Aorta (tissue), 5 donors: ENCODE measurements around the gene ZMYND10. TPM values are rescaled to one million over a fixed set of nuclear protein-coding genes. Genes with fewer than 3 reads are reported as not detected.

ENCODE experiments used
- ATAC-seq: fragments of 200-7000 bp; cut with Tn5 transposase; one replicate; pipeline ENCODE4 v1.9.1; 2022; ENCODE audit warnings: moderate library complexity; ENCODE audit not compliant: low FRiP score
- DNase-seq, 2 donors: peaks; one replicate each; pipeline ENCODE4 v3.0.0-alpha.2; 2020
- H3K27ac ChIP-seq, 2 donors: one replicate each; pipeline ENCODE4 v1.5.1; 2013; ENCODE audit warnings: low read length in 2 of 2, mild to moderate bottlenecking in 2 of 2, moderate library complexity in 2 of 2, control low read depth in 1 of 2, inconsistent platforms in 1 of 2, low read depth in 1 of 2
- H3K27me3 ChIP-seq, 2 donors: one replicate each; pipeline ENCODE4 v1.6.1; 2013; ENCODE audit warnings: control low read depth in 1 of 2, low read length in 1 of 2, mild to moderate bottlenecking in 1 of 2, moderate library complexity in 1 of 2; ENCODE audit not compliant: insufficient read depth in 2 of 2, control insufficient read depth in 1 of 2
- H3K36me3 ChIP-seq, 2 donors: one replicate each; pipeline ENCODE4 v1.6.1; 2013; ENCODE audit warnings: control low read depth in 1 of 2, low read length in 1 of 2, mild to moderate bottlenecking in 1 of 2; ENCODE audit not compliant: insufficient read depth in 2 of 2, control insufficient read depth in 1 of 2
- H3K4me1 ChIP-seq, 2 donors: one replicate each; pipeline ENCODE4 v1.6.1; 2013; ENCODE audit warnings: low read length in 2 of 2, control low read depth in 1 of 2, mild to moderate bottlenecking in 1 of 2, moderate library complexity in 1 of 2; ENCODE audit not compliant: insufficient read depth in 2 of 2, control insufficient read depth in 1 of 2
- H3K4me3 ChIP-seq, 2 donors: one replicate each; pipeline ENCODE4 v1.5.1; 2013; ENCODE audit warnings: low read length in 2 of 2, control low read depth in 1 of 2, mild to moderate bottlenecking in 1 of 2
- H3K9me3 ChIP-seq: one replicate; pipeline ENCODE4 v1.6.1; 2013; ENCODE audit warnings: mild to moderate bottlenecking, low read length; ENCODE audit not compliant: control insufficient read depth
- WGBS, 2 donors: extraction: QIAGEN DNeasy Blood & Tissue Kit; methylation state at CpG; one replicate each; pipeline ENCODE4 v1.1.7; 2013; 5-methylcytosine and 5-hydroxymethylcytosine counted together
- intact Hi-C, 2 donors: fragments of 100-400 bp; cut with DNase I; formaldehyde crosslinking; loops; one replicate each; pipeline versions ENCODE4 v1.14.2 to v1.15.0; 2022
- polyA plus RNA-seq, 2 donors: library from polyadenylated mRNA; stranded (reverse); fragments of 200-250 nt; gene quantifications; one replicate each; pipeline ENCODE4 v1.2.3, GENCODE V29; 2013
- total RNA-seq, 2 donors: library from RNA; stranded (reverse); fragmentation: NEBNext Ultra II Directional; extraction: Animal tissue kit (Norgen Biotek cat#: 25700); gene quantifications; one replicate each; pipeline ENCODE4 v1.2.1, GENCODE V29; 2021
- donor health status: healthy with polysubstance abuse.
- donor health status: Bipolar disorder and iron deficiency.
- donor health status: DM: no; HTN: no; CAD: no.
- donor health status: DM: no; HTN: no; CAD: no.
- donor health status: DM: yes; HTN: yes; CAD: no.

Gene ZMYND10
- total and polyA plus RNA-seq, 4 donors = 0.13 to 3.5 (median 0.82) TPM

DNA sequence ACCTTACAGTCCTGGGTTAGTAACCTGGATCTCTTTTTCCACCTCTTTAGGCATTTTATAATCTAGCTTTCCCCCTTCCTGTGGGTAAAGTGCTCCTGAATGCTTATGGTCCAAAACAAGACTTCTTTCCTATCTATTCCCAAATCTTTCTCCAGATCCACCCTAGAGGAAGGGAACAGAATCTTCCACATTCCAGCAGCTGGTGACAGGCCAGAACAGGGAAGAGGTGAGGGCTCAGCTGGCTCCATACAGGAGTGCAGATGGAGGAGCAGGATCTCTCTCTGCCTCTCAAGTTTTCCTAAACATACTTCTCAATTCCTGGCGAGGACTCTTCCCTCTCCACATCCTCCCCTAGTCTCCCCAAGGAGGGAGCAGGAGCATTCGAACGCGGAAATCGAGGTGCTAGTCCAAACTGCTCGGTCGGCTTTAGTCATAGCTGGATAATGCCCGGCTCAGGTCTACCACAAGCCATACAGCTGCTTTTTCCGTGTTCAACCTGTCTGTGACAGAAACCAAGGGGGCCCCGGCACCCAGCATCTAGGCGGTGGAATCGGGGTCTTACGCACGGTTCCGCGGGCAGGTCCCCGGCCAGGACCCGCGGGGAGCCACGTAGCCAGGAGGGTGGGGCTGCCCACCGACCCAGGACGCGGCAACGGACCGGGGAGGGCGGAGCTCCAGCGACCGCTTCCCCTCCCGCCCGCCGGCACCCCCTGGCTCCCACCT, 8.9 kb downstream of the ZMYND10 start:
- H3K36me3 ChIP-seq = no peaks in the 10 kb centered on the region
- ATAC-seq (no peak), DNase-seq (no peak)
- intact Hi-C loops = no loop called here
- H3K27me3 ChIP-seq = no peaks in the 10 kb centered on the region
- peak overlapping the region; percentile 51 to 78 for H3K4me3 ChIP-seq
- peak overlapping the region; percentile 17 to 86 for H3K27ac ChIP-seq
- H3K9me3 ChIP-seq = no peaks in the 10 kb centered on the region
- H3K4me1 ChIP-seq = peaks cover 0 to 5% of the 10 kb centered on the region in 2 donors
- 1% methylated on average over 26 to 31 of the region's 31 CpGs for WGBS, 2 donors

DNA sequence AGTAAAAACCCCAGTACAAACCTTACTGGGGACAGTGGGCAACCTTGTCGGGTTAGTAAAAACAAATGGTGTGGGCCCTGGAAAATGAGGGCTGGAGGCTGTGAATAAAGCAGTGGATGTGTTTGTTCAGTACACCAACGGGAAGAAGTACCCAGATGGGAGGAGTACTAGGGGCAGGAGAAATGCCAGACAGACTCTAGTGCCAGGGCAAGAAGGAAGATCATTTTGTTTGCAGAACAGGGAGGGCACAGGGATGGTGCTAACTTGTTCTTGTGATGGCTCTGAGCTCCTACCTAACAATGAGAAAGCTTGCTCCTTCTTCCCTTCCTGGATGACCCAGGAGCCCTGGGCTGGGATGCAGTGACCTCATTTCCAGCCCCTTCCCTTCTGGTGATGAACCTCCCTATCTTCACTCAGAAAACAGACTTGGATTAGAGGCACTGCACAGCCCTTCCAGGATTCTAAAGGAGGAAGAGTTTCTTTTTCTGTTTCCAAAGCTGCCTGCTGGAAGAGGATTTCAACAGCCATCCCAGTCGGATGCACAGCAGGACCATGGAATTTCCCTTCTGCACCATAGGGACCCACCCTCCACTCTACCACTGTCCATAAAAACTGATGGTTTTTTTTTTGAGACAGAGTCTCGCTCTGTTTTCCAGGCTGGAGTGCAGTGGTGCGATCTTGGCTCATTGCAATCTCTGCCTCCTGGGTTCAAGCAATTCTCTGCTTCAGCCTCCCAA, 11.0 kb downstream of the ZMYND10 start:
- Histone ChIP-seq H3K36me3 (peaks cover 0 to 7% of the 10 kb centered on the region in 2 donors), H3K4me1 (peaks cover 0 to 5% of the 10 kb centered on the region in 2 donors), H3K9me3 (no peaks in the 10 kb centered on the region), H3K27ac (peak overlapping the region in 1 of 2 donors; percentile 35), H3K27me3 (no peaks in the 10 kb centered on the region), H3K4me3 (no peak overlapping the region)
- ATAC-seq (no peak), DNase-seq (no peak)
- intact Hi-C loops = no loop called here
- 46 to 48% methylated on average over 5 of the region's 5 CpGs for WGBS, 2 donors

DNA sequence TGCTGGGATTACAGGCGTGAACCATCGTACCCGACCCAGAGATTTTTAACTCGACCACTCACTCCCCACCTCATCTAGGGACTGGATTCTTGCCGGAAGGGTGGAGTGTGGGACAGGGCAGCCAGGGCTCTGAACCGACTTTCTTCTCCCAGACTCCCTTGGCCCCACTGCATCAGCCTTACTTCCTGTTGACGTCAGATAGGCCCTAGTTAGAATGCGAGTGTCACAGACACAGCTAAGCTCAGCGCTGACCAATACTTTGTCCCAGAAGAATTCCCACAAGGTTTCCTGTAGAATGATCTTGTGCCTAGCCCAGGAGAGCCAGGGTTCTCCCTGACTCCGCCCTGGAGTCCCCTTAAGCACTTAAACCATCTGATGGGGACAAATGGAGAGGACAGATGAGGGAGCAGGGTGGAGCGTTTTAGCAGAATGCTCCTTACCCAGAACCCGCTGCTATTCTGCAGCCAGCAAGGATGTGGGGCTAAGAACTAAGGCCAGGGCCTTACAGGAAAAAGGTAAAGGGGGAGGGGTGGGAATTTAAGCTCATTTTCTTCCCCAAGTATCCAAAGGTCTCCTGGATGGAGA, 11.7 kb downstream of the ZMYND10 start:
- whole genome bisulfite sequencing, 2 donors = 34 to 43% methylated on average over 12 of the region's 12 CpGs
- H3K27ac ChIP-seq = peak overlapping the region in 1 of 2 donors; percentile 35
- H3K4me3 ChIP-seq = no peak overlapping the region
- DNase-seq (no peak), ATAC-seq (no peak)
- no peaks in the 10 kb centered on the region for H3K27me3 ChIP-seq
- no peaks in the 10 kb centered on the region for H3K9me3 ChIP-seq
- peaks cover 0 to 7% of the 10 kb centered on the region in 2 donors for H3K36me3 ChIP-seq
- peaks cover 0 to 5% of the 10 kb centered on the region in 2 donors for H3K4me1 ChIP-seq
- intact Hi-C loops = no loop called here

DNA sequence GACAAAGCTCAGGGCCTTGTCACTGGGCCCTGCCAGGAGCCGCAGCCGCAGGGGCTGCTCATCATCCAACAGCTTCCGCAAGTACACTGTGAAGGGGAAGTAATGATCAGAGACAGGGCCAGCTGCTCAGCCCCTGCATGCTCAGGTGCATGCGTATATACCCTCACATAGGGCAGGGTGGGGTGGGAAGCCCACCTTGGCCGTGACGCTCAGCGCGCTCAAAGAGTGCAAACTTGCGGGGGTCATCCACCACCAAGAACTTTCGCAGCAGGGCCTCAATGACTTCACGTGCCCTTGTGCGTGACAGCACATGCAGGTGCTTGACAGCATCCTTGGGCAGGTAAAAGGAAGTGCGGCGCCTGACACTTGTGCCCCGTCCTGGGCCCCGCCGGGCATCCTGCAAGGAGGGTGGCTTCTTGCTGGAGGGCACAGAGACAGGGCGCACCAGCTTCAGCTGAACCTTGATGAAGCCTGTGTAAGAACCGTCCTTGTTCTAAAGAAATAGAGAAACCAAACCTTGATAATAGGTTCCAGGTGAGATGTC, 14.1 kb downstream of the ZMYND10 start:
- no peak for ATAC-seq
- intact Hi-C loops = no loop called here
- no peak for DNase-seq
- Histone ChIP-seq H3K27ac (no peak overlapping the region), H3K4me3 (no peak overlapping the region), H3K27me3 (no peaks in the 10 kb centered on the region), H3K9me3 (no peaks in the 10 kb centered on the region), H3K4me1 (peaks cover 0 to 5% of the 10 kb centered on the region in 2 donors), H3K36me3 (peaks cover 0 to 7% of the 10 kb centered on the region in 2 donors)
- 95% methylated on average over 19 of the region's 19 CpGs for WGBS, 2 donors

DNA sequence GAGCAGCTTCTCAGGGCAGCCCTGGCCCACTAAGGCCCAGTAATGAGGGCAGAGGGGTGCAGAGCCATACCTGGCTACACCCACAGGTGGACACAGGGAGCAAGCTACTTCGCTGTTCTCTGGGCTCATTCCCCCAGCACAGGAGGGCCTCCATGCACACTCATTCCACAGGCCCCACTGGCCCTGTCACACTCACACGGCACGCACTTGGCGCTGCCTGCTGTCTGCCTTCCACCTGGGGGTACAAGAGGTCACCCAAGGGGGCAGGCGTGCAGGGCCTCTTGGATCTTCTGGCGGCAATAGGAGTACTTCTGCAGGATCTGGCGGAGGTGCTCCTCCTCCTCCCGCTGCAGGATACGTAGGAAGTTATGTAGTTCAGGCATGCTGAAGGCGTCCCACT, 15.2 kb downstream of the ZMYND10 start:
- WGBS, 2 donors = 89 to 90% methylated on average over 10 of the region's 10 CpGs
- ATAC-seq = no peak
- peaks cover 0 to 7% of the 10 kb centered on the region in 2 donors for H3K36me3 ChIP-seq

DNA sequence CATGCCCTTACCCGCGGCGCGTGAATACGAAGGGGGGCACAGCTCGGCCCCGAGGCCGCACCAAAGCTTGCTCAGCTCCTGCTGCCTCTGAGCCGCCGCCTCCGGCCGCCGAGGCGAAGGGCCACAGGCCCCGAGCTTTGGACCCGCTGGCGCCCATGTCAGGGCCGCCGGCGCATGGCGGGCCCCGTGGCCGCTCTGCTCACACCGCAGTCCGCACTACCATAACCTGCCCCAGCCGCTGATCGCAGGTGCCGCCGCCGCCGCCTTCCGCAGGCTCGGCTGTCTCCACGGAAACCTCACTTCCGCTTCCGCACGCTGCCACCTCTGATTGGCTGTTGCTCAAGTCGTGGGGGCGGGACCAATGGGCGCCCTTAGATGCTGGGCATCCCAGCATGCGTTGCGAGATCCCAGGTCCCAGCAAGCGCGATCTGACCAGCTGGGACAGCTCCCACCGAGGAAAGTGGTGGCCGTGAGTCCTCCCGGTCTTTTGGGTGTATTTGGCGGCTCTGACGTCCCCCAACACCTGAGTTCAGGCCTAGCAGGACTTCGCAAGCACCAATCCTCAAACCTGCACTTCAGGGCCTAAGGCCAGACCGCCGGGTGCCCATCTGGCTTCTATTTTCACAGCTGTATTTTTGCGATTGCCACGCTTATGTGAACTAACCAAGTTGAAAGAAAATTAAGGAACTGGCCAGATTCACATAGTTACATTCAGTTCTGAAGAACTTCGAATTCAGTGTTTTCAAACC, 17.4 kb downstream of the ZMYND10 start, which contains the start of gene TUSC2:
TSS of gene TUSC2 (minus strand) at position 281 of the 749 bp plus-strand sequence. CDS start at position 157, 124 bp downstream.
- Histone ChIP-seq H3K27me3 (no peaks in the 10 kb centered on the region), H3K4me1 (no peaks in the 10 kb centered on the region), H3K4me3 (peak within 1 kb of the TSS; percentile 12 to 81), H3K36me3 (peaks cover 0 to 7% of the 10 kb centered on the region in 2 donors), H3K9me3 (no peaks in the 10 kb centered on the region), H3K27ac (peak within 1 kb of the TSS in 1 of 2 donors; percentile 29)
- ATAC-seq (peak; percentile 92), DNase-seq (peak; percentile 98 to 99)
- WGBS, 2 donors = 1% methylated on average over 49 to 55 of the region's 55 CpGs
- intact Hi-C loops = no loop called here

More for the DNA sequence above, 15.2 kb downstream of the ZMYND10 start:
- intact Hi-C loops = no loop called here
- Histone ChIP-seq H3K4me1 (peaks cover 0 to 5% of the 10 kb centered on the region in 2 donors), H3K27ac (no peak overlapping the region), H3K27me3 (no peaks in the 10 kb centered on the region), H3K9me3 (no peaks in the 10 kb centered on the region), H3K4me3 (no peak overlapping the region)
- peak in 1 of 2 donors; percentile 42 for DNase-seq

DNA sequence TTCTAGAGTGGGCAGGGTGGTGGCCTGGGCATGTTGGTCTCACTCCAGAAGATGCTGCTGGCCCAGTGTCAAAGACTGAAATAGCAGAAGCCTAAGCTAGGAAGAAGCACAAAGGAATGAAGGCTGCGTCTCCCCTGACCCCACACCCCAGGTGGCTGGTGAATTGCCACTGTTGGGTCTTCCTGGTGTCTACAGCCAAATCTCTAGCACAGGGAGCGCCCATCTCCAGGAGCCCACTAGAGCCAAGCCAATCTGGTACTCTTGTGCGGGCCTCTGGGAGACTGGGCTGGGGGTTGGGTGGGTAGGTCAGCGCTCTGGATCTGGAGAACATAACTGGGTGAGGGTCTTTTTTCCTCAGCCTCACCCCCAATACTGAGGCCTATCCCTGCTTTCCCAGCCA, 18.4 kb downstream of the ZMYND10 start:
- no peaks in the 10 kb centered on the region for H3K4me1 ChIP-seq
- intact Hi-C loops = no loop called here
- H3K27ac ChIP-seq = no peak overlapping the region
- H3K27me3 ChIP-seq = no peaks in the 10 kb centered on the region
- WGBS, 2 donors = 69 to 71% methylated on average over 4 of the region's 4 CpGs
- peak overlapping the region; percentile 12 to 81 for H3K4me3 ChIP-seq
- ATAC-seq (no peak), DNase-seq (peak in 1 of 2 donors; percentile 38)
- no peaks in the 10 kb centered on the region for H3K9me3 ChIP-seq
- H3K36me3 ChIP-seq = peaks cover 0 to 7% of the 10 kb centered on the region in 2 donors

DNA sequence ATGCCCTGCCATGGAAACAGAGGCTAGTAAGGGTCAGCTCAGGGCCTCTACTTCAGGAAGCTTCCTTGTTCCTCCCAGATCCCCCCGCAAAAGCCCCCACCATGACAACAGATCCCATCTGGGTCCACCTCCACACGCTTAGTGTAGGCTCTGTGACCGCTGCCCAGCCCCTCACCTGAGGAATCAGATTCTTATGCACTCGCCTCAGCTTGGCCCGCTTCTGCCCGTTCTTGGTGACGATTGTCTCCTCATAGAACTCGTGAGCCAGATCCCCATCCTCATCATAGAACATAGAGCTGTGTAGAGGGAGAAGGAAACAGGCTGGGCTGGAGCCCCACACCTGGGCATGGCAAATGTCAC, 19.4 kb downstream of the ZMYND10 start:
- Histone ChIP-seq H3K27me3 (no peaks in the 10 kb centered on the region), H3K36me3 (peaks cover 0 to 7% of the 10 kb centered on the region in 2 donors), H3K9me3 (no peaks in the 10 kb centered on the region), H3K4me1 (no peaks in the 10 kb centered on the region), H3K27ac (no peak overlapping the region), H3K4me3 (no peak overlapping the region)
- DNase-seq (no peak), ATAC-seq (no peak)
- intact Hi-C loops = no loop called here
- WGBS, 2 donors = 81 to 88% methylated on average over 8 of the region's 8 CpGs
